Stimulated activated CD4-positive, alpha-beta T cell treated with anti-CD3 and anti-CD28 coated beads, Interleukin-15, amount 100 ng/mL, for 1 hour (primary cell): ENCODE results near the gene PTGIR.
"Not testable (repeated sequence)": the region's sequence is repeated elsewhere in the genome, so short reads cannot be mapped to it uniquely, and the experiment has no call there.

Source experiments
- DNase-seq, 2 donors: peaks; one replicate each; pipeline ENCODE4 v3.0.0-alpha.2; 2020; ENCODE audit warnings: low read depth in 1 of 2, low spot score in 1 of 2

Gene PTGIR

DNA sequence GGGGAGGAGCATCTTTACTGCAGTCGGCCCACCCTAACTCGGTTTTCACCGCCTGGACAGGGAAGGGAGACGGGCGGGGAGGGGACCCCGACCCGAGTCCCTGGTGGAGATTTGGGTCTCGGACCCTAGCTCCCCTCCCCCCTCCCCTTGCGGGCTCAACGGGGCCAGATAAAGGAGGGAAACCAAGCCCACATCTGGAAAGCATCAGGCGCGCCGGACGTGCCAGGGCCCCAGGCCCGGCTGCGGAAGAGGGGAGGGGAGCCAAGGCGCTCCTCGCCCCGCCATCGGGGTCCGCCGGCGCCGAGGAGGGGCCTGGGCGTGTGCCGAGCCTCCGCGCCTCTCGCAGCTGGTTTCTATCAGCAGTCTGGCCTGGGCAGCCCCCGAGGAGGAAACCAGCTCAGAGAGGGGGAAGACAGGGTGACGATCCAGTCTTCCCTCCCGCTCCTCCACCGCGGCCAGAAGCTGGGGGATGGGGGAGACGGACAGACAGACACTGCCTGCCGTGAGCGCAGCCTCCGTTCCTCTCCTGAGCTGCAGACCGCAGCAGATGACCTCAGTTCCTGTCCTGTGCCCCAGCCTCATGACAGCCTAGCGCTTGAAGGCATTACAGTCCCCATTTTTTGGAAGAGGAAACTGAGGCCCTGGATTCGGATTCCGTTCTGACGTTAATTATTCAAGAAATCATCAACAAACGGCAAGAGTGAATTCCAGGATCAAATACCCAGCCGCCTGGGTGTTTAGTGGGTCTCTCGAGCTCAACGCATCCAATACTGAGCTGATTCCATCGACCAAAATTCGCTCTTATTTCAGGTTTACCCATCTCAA, 14.7 kb upstream of the PTGIR start:
- no peak for DNase-seq

DNA sequence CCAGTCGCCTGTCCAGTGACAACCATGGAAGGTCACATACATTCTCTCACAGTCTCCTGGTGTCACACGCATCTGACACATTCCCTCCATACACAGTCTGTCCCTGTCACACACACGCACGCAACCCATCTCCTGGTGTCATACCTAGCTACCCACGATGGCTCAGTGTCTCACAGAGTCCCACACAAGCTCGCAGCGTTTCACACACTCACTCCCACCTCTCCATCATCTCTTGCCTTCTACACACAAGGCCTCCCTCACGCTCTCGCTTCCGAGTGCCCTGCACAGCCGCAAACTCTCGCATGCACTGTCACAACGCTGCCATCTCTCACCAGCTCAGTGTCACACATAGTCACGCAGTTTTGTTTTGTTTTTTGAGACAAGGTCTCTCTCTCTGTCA, 12.3 kb upstream of the PTGIR start:
- no peak for DNase-seq

DNA sequence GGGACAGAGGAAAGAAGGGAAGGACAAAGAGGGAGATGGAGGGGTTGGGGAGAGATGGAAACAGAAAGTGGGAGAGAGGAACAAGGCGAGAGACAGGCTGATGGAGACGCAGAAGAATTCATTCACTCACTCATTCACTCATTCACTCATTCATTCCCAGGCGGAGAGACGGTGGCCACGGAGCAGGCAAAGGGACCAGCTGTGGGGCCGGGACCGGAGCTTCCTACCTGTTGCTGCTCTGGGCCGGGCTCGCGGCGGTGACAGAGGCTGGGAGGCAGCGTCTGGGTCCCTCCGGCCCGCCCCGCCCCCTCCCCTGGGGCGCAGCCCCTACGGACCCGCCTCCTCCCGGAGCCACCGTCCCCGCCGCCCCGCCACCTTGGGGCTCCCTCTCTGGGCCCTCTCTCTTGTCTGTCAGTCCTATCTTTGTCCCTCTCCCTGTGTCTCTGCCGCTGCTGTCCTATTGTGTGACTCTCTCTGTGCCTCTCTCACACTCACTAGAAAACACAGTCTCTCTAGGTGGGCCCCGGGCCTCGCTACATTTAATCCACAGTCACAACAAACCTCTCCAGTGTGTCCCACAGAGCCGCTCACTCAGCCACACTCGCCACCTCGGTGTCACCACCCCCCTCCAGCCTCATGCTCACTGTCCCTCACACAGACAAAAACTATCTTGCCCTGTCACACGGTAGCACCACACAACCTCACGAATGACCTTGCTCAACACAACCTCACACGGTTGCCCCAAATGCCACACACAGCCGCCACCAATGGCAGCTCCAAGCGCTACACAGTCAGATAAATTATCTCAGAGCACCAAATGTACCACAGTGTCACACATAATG, 11.3 kb upstream of the PTGIR start, which contains the start of gene GNG8:
TSS of gene GNG8 (minus strand) at position 283 of the 842 bp plus-strand sequence. CDS start 1,520 bp downstream, outside the sequence.
- DNase-seq, result no peak

- no peak for DNase-seq
Measured at GRCh38 chr19:46634656-46635218, 9.8 kb upstream of the PTGIR start.

DNA sequence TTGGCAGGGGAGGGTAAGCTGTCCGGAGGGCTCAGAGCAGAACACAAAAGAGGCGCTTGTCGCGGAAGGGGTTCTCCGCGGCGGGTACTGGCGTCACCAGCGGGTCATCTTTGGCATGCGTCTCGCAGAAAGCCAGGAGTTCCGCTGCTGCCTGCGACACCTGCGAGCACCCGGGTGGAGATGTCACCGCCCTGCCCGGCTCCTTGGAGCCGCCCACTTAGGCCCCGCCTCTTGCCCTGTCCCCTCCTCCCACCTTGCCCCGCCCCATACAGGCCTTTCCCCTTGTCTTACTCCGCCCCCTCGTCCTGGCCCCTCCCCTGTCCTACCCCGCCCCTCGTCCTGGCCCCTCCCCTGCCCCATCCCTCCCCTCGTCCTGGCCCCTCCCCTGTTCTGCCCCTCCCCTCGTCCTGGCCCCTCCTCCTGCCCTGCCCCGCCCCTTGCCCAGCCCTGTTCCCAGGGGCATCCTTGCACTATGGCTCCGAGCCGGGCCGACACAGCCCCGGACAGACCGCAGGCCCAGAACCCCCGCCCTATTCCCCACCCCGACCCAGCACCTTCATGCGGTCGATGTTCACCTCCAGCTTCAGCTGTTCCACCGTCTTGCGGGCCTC, 9.3 kb upstream of the PTGIR start:
- DNase-seq, result peak; percentile 90 to 91

- no peak for DNase-seq
Measured at GRCh38 chr19:46633130-46633529, 8.2 kb upstream of the PTGIR start.

- no peak for DNase-seq
Measured at GRCh38 chr19:46631481-46631880, 6.6 kb upstream of the PTGIR start.

GRCh38 chr19:46630586-46631205, 5.8 kb upstream of the PTGIR start:
- DNase-seq, result no peak

DNA sequence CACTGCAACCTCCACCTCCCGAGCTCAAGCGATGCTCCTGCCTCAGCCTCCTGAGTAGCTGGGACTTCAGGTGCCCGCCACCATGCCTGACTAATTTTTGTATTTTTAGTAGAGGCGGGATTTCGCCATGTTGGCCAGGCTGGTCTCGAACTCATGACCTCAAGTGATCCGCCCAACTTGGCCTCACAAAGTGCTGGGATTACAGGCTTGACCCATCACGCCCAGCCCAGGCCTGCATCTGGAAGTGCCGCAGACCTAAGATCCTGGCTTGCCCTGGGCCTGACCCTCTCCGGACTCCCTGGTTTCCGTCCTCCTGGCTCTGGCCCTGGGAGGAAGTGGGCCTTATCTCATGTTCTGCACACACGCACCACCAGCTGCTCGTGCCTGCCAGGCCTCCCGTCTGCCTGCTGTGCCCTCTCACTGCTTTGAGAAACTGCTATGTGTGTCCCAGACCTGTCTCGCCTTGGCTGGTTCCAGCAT, 4.7 kb upstream of the PTGIR start:
- DNase-seq, result no peak

GRCh38 chr19:46628970-46629369, 4.1 kb upstream of the PTGIR start:
- not testable (repeated sequence) for DNase-seq

GRCh38 chr19:46626446-46626845, 1.6 kb upstream of the PTGIR start:
- no peak for DNase-seq

GRCh38 chr19:46625731-46626130, 842 bp upstream of the PTGIR start:
- no peak for DNase-seq

DNA sequence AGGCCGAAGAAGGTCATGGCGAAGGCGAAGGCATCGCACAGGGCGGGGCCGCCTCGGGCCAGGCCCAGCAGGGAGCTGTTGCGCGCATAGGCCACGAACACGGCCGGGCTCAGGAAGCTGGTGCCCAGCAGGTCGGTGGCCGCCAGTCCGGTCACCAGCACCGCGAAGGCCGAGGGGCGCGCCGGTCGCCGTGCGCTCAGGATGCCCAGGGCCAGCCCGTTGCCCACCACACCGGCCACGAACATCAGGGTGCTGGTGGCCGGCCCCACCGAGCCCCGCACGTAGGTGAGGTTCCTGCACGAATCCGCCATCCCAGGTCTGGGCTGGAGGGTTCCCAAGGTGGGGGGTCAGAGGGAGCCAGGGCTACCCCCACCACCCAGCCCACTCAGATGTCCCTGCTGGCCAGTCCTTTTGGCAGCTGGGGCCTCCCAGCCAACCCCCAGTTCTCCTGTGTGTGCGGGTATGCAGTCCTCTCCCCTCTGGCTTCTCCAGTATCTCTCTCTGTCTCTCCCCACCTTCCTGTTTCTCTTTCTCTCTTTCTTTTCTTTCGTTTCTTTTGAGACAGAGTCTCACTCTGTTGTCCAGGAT, 880 bp downstream of the PTGIR start:
- no peak for DNase-seq

DNA sequence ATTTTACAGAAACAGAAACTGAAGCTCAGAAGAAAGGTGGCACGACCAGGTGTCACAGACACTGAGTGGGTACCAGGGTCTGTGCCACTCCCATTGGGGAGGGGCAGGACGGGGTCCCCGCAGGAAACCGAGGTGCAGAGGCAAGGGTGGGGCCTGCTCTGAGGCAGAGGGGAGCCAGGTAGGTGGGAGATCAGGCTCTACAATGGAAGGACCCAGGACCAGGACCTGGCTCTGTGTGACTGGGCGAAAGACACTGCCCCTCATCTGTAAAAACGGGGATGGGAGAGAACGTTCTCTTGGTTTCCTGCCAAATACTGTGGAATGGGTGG, 2.8 kb downstream of the PTGIR start:
- DNase-seq, result no peak

DNA sequence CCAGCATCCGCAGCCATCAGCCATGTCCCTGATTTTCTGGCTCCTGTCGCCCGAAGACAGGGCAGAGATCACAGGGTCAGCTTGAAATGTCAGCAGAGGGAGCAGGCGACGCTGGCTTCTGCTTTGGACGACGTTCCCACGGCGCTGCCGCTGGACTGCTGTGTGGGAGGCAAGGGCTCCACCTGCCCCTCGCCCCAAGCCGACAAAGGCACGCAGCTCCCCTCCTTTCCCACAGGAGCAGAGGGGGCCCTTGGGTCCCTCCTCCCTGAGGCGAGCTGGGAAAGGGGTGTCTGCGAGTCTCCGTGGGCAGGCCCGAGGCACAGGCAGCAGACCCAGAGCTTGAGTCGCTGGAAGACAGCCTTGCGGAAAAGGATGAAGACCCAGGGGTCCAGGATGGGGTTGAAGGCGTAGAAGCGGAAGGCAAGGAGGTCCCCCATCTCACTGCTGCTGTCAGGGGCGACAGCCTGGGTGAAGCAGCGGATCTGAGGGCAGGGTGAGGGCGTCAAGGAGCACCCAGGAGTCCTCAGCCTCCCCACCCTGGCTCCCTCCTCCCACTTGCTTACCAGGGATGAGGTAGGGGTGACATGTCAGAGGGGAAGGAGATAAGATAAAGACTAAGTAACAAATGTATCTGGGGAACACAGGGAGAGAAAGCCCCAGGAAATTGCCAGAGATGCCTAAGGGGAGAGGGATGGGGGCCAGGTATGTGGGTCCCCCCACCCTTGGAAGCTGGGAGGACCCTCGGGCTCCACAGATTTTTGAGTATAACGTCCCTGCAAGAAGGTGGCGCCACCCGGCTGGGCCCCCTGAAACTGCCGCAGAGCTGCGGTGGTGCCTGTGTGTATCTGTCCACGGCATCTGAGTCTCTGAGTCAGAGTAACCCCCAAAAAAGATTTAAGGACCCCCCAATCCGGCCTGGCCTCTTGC, 3.4 kb downstream of the PTGIR start:
- DNase-seq, result no peak

- no peak for DNase-seq
Measured at GRCh38 chr19:46620716-46621115, 4.2 kb downstream of the PTGIR start.

DNA sequence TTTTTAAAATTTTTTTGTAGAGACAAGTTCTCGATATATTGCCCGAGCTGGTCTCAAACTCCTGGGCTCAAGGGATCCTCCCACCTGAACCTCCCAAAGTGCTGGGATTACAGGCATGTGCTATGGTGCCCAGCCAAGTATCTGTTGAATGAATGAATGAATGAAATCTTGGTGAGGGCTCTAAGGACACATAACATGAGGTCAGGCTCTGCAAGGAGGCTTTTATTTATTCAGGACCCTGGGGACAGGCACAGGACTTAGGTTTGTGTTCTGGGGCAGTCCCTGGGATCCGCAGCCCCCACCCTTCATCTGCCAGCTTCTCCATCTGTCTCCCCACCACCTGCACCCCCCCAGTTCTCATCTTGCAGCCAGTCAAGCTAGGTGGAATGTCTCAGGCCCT, 4.6 kb downstream of the PTGIR start:
- no peak for DNase-seq

DNA sequence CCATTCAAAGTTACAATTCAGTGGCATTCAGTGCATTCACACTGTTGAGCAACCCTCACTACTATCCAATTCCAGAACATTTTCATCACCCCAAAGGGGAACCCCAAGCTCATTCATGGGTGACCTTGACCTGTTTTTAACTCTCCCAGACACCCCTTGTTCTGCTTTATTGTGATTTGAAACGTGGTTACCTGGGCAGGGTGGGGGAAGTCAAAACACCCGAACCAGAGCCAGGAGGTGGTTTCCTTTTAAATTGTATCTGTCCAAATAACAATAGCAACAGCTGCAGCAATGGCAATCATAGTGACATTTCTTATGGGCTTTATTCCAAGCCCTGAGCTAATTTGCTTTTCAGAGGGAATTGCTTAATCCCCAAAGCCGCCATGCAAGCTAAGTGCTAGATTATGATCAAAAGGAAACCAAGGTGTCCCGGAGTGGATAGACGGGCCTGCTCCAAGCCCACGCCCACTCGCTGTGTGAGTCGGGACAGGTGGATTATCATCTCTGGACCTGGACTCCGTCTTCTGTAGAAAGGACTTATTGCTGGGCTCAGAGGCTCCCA, 6.1 kb downstream of the PTGIR start:
- DNase-seq, result no peak

GRCh38 chr19:46617601-46618000, 7.3 kb downstream of the PTGIR start:
- DNase-seq, result no peak
